CD4-positive, alpha-beta T cell (primary cell): ENCODE results near the gene CCDC60. TPM values are rescaled to one million over a fixed set of nuclear protein-coding genes. Genes with fewer than 3 reads are reported as not detected.

Source experiments
- ATAC-seq: fragments of 200-7000 bp; cut with Tn5 transposase; one replicate; pipeline ENCODE4 v1.10.0; 2022; ENCODE audit warnings: mild to moderate bottlenecking; ENCODE audit not compliant: poor library complexity
- CTCF ChIA-PET: fragments of 350-600 bp; sonication (Branson Sonifier 250); formaldehyde crosslinking; loops from one replicate; lab custom pipeline; 2021; ENCODE audit warnings: antibody characterized with exemption, inconsistent platforms; lab: Charles Lee
- POLR2A ChIA-PET: fragments of 350-600 bp; sonication (Branson Sonifier 250); formaldehyde crosslinking; loops from one replicate; lab custom pipeline; 2021; ENCODE audit warnings: antibody characterized with exemption, inconsistent platforms; lab: Charles Lee
- DNase-seq, 14 experiments: peaks; one replicate each; pipeline ENCODE4 v3.0.0-alpha.2; 2013 to 2020; ENCODE audit warnings: mixed read lengths in 2 of 14
- H3K27ac ChIP-seq, 2 donors: one replicate each; pipeline versions ENCODE4 v1.5.1 to v1.7.0; 2013; ENCODE audit warnings: low read length in 2 of 2, low read depth in 1 of 2, mild to moderate bottlenecking in 1 of 2
- H3K27me3 ChIP-seq, 2 experiments: 1 replicate in 1 of 2; 2 replicates in 1 of 2; pipeline versions ENCODE4 v1.6.1 to v1.7.0; 2013; ENCODE audit warnings: low read length in 2 of 2, control low read depth in 1 of 2, mild to moderate bottlenecking in 1 of 2, moderate library complexity in 1 of 2; ENCODE audit not compliant: insufficient read depth in 2 of 2, control insufficient read depth in 1 of 2
- H3K36me3 ChIP-seq: one replicate; pipeline ENCODE4 v1.6.1; 2013; ENCODE audit warnings: low read length, control low read depth; ENCODE audit not compliant: insufficient read depth
- H3K4me1 ChIP-seq: one replicate; pipeline ENCODE4 v1.6.1; 2013; ENCODE audit warnings: low read length, control low read depth; ENCODE audit not compliant: insufficient read depth
- H3K4me3 ChIP-seq: one replicate; pipeline ENCODE4 v1.5.1; 2013; ENCODE audit warnings: mild to moderate bottlenecking, low read length, moderate library complexity
- H3K9me3 ChIP-seq, 2 experiments: 1 replicate in 1 of 2; 2 replicates in 1 of 2; pipeline versions ENCODE4 v1.6.1 to v1.7.0; 2013; ENCODE audit warnings: low read length in 2 of 2, mild to moderate bottlenecking in 2 of 2, control low read depth in 1 of 2, moderate library complexity in 1 of 2; ENCODE audit not compliant: control insufficient read depth in 1 of 2, insufficient read depth in 1 of 2
- H3K27ac Mint-ChIP-seq: one replicate; pipeline ENCODE4 v1.8.0; 2020; ENCODE audit warnings: mixed read lengths
- H3K27me3 Mint-ChIP-seq: one replicate; pipeline ENCODE4 v1.8.0; 2021; ENCODE audit warnings: mixed read lengths
- H3K36me3 Mint-ChIP-seq: one replicate; pipeline ENCODE4 v1.8.0; 2021; ENCODE audit warnings: low read depth, mixed read lengths
- H3K4me1 Mint-ChIP-seq: one replicate; pipeline ENCODE4 v1.8.0; 2021; ENCODE audit warnings: low read depth, mixed read lengths
- H3K4me3 Mint-ChIP-seq: one replicate; pipeline ENCODE4 v1.8.0; 2020; ENCODE audit warnings: mild to moderate bottlenecking, mixed read lengths
- H3K9me3 Mint-ChIP-seq: one replicate; pipeline ENCODE4 v1.8.0; 2020; ENCODE audit warnings: mixed read lengths
- intact Hi-C, 2 experiments: fragments of 100-400 bp; cut with DNase I in 1 of 2; cut with micrococcal nuclease in 1 of 2; formaldehyde crosslinking; loops; one replicate each; pipeline versions ENCODE4 v1.15.1 to v1.9.0; 2023 to 2025; cut with DNase I, micrococcal nuclease
- total RNA-seq, 174 experiments: library from RNA in 2 of 174; stranded (reverse) in 2 of 174; gene quantifications; one replicate each; pipeline ENCODE4 v1.2.3 and lab custom pipeline; 2021 to 2026
- TF ChIP-seq, protein P1 (sequence below): fragments of 200-600 bp; IDR thresholded peaks from one replicate; pipeline ENCODE4 v1.8.0; 2022; ENCODE audit warnings: antibody characterized with exemption, mild to moderate bottlenecking

Gene CCDC60
- total RNA-seq, 2 experiments from 2014 or later: not detected

DNA sequence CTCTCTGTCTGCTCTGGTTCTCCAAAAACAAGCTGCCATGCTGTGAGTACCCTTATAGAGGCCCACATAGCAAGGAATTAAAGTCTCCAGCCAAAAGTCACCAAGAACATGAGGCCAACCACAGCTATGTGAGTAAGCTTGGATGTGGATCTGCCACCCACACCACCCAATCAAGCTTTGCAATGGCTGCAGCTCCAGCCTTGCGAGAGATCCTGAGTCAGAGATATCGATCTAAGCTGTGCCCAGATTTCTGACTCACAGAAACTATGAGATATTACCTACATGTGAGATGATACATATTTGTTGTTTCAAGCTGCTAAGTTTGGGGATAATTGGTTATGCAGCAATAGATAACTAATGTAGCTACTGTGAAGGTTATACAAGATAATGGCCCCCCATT lies 243.6 kb downstream of the CCDC60 start:
- no peaks in the 10 kb centered on the region for H3K9me3 ChIP-seq
- intact Hi-C loops: no loop called here
- Mint-ChIP-seq H3K27me3 (peaks cover 34% of the 10 kb centered on the region), H3K4me1 (no peaks in the 10 kb centered on the region), H3K36me3 (no peaks in the 10 kb centered on the region), H3K4me3 (no peak overlapping the region), H3K27ac (no peak overlapping the region), H3K9me3 (no peaks in the 10 kb centered on the region)
- TF ChIP-seq, protein P1, sequence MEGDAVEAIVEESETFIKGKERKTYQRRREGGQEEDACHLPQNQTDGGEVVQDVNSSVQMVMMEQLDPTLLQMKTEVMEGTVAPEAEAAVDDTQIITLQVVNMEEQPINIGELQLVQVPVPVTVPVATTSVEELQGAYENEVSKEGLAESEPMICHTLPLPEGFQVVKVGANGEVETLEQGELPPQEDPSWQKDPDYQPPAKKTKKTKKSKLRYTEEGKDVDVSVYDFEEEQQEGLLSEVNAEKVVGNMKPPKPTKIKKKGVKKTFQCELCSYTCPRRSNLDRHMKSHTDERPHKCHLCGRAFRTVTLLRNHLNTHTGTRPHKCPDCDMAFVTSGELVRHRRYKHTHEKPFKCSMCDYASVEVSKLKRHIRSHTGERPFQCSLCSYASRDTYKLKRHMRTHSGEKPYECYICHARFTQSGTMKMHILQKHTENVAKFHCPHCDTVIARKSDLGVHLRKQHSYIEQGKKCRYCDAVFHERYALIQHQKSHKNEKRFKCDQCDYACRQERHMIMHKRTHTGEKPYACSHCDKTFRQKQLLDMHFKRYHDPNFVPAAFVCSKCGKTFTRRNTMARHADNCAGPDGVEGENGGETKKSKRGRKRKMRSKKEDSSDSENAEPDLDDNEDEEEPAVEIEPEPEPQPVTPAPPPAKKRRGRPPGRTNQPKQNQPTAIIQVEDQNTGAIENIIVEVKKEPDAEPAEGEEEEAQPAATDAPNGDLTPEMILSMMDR: no peak
- no peaks in the 10 kb centered on the region for H3K4me1 ChIP-seq
- ATAC-seq: no peak
- CTCF ChIA-PET: no interaction called here
- H3K27me3 ChIP-seq: peaks cover 0 to 3% of the 10 kb centered on the region in 2 experiments
- H3K36me3 ChIP-seq: no peaks in the 10 kb centered on the region
- H3K27ac ChIP-seq: no peak overlapping the region
- POLR2A ChIA-PET: no interaction called here
- no peak overlapping the region for H3K4me3 ChIP-seq
- no peak for DNase-seq

DNA sequence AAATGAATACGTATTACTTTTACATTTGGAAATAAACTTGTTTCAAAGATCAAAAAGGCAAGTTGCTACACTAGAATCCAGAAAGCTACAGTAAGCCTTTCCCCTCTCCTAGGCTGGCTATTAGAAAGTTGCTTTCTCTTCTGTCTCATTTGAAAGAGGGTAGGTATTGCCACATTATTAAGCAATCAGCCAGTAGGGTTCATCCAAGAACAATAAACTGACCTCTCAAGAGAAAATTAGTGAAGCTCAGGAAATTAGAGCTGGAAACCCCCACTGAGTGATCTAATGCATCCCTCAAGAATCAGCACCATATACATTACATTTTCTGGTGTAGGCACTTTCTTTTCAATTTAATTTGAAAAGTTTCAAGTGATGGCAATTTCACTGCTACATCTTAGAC lies 254.6 kb downstream of the CCDC60 start:
- CTCF ChIA-PET: no interaction called here
- no peak for DNase-seq
- Mint-ChIP-seq H3K4me1 (no peaks in the 10 kb centered on the region), H3K36me3 (no peaks in the 10 kb centered on the region), H3K4me3 (no peak overlapping the region), H3K27me3 (peaks cover 68% of the 10 kb centered on the region), H3K27ac (no peak overlapping the region), H3K9me3 (no peaks in the 10 kb centered on the region)
- no peak for ATAC-seq
- peaks cover 20 to 30% of the 10 kb centered on the region in 2 experiments for H3K27me3 ChIP-seq
- H3K4me3 ChIP-seq: no peak overlapping the region
- TF ChIP-seq, protein P1: no peak
- POLR2A ChIA-PET: no interaction called here
- no peak overlapping the region for H3K27ac ChIP-seq
- peaks cover 0 to 2% of the 10 kb centered on the region in 2 experiments for H3K9me3 ChIP-seq
- H3K36me3 ChIP-seq: no peaks in the 10 kb centered on the region
- H3K4me1 ChIP-seq: no peaks in the 10 kb centered on the region
- intact Hi-C loops: no loop called here

DNA sequence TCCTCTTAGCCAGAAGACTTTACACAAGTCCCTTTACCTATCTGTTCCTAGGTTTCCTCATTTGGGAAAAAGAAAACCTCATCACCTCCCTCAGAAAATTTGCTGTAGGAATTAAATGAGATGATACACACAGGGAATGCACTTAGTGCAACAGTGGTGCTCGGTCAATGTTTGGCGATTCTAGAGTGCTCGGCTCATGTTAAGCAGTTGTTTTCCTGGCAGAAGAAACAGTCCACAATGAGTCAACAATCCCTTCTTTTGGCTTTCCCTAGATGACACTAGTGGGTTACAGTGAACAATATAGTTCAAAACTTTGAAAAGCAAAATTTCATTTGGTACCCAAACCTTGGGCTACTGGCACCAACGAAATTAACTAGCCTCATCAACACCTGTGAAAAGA lies 255.1 kb downstream of the CCDC60 start:
- H3K27me3 ChIP-seq: peaks cover 25 to 36% of the 10 kb centered on the region in 2 experiments
- TF ChIP-seq, protein P1: no peak
- no peaks in the 10 kb centered on the region for H3K36me3 ChIP-seq
- CTCF ChIA-PET: no interaction called here
- Mint-ChIP-seq H3K27me3 (peaks cover 70% of the 10 kb centered on the region), H3K36me3 (no peaks in the 10 kb centered on the region), H3K4me3 (no peak overlapping the region), H3K27ac (no peak overlapping the region), H3K4me1 (no peaks in the 10 kb centered on the region), H3K9me3 (no peaks in the 10 kb centered on the region)
- POLR2A ChIA-PET: interaction anchor here (0.7 kb wide), 1 partner anchor 35 kb away, joined by 3 read pairs; no protein-coding TSS in a partner anchor
- DNase-seq: no peak
- no peaks in the 10 kb centered on the region for H3K4me1 ChIP-seq
- no peak overlapping the region for H3K27ac ChIP-seq
- peaks cover 0 to 8% of the 10 kb centered on the region in 2 experiments for H3K9me3 ChIP-seq
- no peak for ATAC-seq
- intact Hi-C loops: no loop called here
- H3K4me3 ChIP-seq: no peak overlapping the region

Other genes with a start within 250 kb of the CCDC60 start
- not detected for gene HSPB8, start 155.8 kb upstream of the CCDC60 start, total RNA-seq